ENCODE data around the gene DLX6. TPM values are rescaled to one million over a fixed set of nuclear protein-coding genes. Genes with fewer than 3 reads are reported as not detected.

DLX6 gene
- total RNA-seq, 2 donors from 2014 or later = not detected

DNA sequence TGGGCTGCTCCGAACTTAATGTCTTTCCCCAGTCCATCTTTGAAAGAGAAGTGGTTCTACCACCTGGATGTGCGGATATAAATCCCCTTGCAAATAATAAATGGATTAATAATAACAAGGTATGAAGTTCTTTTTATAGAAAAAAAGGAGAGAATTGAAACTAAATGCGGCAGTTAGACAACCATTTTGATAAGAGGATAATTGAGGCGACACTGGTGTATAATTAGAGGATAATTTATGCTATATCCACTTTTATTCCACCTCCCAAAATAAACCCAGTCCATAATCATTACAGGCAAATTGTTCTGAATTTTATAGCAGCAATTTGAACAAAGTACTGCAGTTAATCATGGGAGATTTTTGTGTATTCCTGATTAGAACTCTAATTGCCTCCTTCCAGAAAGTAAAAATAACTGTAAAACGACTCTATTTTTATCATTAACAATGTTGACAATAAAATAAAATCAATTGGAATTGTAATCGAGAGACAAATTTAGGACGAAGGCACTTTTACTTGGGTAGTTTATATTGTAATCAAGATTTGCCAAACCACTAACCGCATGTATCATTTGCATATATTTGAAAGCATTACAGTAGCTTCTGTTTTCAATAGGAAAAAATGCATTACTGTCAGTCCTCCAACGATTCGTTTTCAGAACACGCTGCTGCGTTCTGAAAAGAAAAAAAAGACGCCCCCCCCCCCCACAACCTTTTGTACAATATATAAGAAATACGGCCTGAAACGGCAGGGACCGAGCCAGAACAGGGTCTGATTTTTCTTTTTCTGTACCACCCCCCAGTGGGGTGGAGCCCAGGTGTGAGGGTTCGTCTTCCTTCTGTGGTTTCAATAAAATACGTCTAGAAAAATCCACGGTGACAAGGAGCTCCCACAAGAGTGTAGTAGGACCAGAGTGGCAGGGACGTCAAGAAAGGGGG is 838 bp upstream of the DLX6 start:
- Histone ChIP-seq H3K4me1 (peaks cover 5% of the 10 kb centered on the region), H3K27me3 (peaks cover 94% of the 10 kb centered on the region), H3K9ac (ENCODE audit: low read depth in 2 of 2, low read length in 2 of 2) (no peak overlapping the region), H3K36me3 (no peaks in the 10 kb centered on the region), H3K9me3 (no peaks in the 10 kb centered on the region), H3K27ac (no peak overlapping the region), H3K4me3 (peak overlapping the region; percentile 32)
- intact Hi-C loops (cut with DNase I) = no loop called here
- no peak for DNase-seq
- TF ChIP-seq, protein P1, sequence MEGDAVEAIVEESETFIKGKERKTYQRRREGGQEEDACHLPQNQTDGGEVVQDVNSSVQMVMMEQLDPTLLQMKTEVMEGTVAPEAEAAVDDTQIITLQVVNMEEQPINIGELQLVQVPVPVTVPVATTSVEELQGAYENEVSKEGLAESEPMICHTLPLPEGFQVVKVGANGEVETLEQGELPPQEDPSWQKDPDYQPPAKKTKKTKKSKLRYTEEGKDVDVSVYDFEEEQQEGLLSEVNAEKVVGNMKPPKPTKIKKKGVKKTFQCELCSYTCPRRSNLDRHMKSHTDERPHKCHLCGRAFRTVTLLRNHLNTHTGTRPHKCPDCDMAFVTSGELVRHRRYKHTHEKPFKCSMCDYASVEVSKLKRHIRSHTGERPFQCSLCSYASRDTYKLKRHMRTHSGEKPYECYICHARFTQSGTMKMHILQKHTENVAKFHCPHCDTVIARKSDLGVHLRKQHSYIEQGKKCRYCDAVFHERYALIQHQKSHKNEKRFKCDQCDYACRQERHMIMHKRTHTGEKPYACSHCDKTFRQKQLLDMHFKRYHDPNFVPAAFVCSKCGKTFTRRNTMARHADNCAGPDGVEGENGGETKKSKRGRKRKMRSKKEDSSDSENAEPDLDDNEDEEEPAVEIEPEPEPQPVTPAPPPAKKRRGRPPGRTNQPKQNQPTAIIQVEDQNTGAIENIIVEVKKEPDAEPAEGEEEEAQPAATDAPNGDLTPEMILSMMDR (IDR thresholded peaks at IDR 0.05) = no peak

DNA sequence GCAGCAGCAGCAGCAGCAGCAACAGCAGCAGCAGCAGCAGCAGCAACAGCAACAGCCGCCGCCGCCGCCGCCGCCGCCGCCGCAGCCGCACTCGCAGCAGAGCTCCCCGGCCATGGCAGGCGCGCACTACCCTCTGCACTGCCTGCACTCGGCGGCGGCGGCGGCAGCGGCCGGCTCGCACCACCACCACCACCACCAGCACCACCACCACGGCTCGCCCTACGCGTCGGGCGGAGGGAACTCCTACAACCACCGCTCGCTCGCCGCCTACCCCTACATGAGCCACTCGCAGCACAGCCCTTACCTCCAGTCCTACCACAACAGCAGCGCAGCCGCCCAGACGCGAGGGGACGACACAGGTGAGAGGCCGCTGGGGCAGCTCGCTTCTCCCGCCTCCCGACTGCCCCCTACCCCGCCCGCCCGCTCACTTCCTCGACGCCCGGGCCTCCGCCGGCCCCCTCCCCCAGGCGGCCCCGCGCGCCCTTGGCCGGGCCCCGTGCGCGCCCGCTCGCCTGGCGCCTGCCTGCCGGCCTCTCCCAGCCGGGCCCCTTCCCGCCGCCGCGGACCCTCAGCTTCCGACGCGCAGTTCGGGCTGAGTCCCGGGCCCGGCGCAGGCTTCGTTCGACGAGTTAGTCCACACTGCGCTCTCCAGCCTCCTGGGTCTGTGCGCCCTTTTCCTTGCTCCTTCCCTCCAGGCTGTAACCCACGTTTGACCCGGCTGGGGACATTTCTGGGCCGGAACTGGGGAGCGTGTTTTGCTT is 882 bp downstream of the DLX6 start:
- peaks cover 5% of the 10 kb centered on the region for H3K4me1 ChIP-seq
- H3K9ac ChIP-seq (ENCODE audit: low read depth in 2 of 2, low read length in 2 of 2) = no peak overlapping the region
- DNase-seq = no peak
- peaks cover 94% of the 10 kb centered on the region for H3K27me3 ChIP-seq
- H3K36me3 ChIP-seq = no peaks in the 10 kb centered on the region
- no peaks in the 10 kb centered on the region for H3K9me3 ChIP-seq
- TF ChIP-seq, protein P1 (IDR thresholded peaks at IDR 0.05) = no peak
- no peak overlapping the region for H3K27ac ChIP-seq
- peak overlapping the region; percentile 32 for H3K4me3 ChIP-seq
- intact Hi-C loops (cut with DNase I) = no loop called here

DNA sequence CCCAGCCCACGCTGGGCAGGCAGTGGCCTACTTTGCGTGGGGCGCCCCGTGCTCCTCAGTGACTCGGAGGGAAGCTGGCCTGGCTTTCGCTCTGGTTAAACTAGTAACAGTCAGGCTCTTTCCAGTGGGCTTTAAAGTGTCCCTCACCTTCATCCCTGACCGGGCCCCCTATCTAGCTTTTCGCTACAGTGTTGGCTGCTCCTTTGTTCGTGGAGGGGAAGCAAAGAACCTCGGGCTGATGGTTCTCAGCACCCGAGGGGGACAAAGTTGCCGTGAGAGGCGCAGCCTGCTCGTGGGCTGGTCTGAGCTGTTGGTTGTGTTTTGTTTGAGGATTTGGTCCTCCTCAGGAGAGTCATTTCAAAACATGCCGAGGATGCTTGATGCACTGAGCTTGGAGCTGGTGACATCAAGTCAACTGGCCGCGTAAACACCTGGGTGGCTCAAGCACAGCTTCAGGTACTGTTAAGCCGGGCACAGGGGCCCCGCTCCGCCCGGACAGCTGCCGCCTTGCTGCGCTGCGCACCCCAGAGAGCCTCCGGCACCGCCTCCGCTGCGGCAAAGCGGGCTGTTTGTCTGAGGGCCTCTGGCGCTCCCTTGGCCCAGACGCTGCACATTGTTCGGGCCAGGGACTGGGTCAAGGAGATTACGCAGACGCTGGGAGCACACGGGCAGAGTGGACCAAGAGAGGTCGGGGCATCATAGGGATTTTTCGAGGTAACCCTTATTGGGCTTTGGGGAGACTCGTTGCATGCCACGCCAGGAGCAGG is 1.6 kb downstream of the DLX6 start:
- no peaks in the 10 kb centered on the region for H3K9me3 ChIP-seq
- intact Hi-C loops (cut with DNase I) = no loop called here
- H3K36me3 ChIP-seq = no peaks in the 10 kb centered on the region
- H3K27me3 ChIP-seq = peaks cover 96% of the 10 kb centered on the region
- H3K27ac ChIP-seq = no peak overlapping the region
- no peak for DNase-seq
- no peak overlapping the region for H3K9ac ChIP-seq (ENCODE audit: low read depth in 2 of 2, low read length in 2 of 2)
- H3K4me1 ChIP-seq = peaks cover 5% of the 10 kb centered on the region
- H3K4me3 ChIP-seq = no peak overlapping the region
- TF ChIP-seq, protein P1 (IDR thresholded peaks at IDR 0.05) = no peak

DNA sequence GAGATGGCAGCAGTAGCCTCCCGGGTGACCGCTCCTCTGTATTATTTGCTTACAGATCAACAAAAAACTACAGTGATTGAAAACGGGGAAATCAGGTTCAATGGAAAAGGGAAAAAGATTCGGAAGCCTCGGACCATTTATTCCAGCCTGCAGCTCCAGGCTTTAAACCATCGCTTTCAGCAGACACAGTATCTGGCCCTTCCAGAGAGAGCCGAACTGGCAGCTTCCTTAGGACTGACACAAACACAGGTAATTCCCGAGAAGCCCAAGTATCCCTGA is 2.2 kb downstream of the DLX6 start:
- no peaks in the 10 kb centered on the region for H3K9me3 ChIP-seq
- H3K27ac ChIP-seq = no peak overlapping the region
- peaks cover 96% of the 10 kb centered on the region for H3K27me3 ChIP-seq
- peaks cover 5% of the 10 kb centered on the region for H3K4me1 ChIP-seq
- no peak for DNase-seq
- no peak overlapping the region for H3K4me3 ChIP-seq
- H3K36me3 ChIP-seq = no peaks in the 10 kb centered on the region
- TF ChIP-seq, protein P1 (IDR thresholded peaks at IDR 0.05) = no peak
- intact Hi-C loops (cut with DNase I) = no loop called here
- no peak overlapping the region for H3K9ac ChIP-seq (ENCODE audit: low read depth in 2 of 2, low read length in 2 of 2)

DNA sequence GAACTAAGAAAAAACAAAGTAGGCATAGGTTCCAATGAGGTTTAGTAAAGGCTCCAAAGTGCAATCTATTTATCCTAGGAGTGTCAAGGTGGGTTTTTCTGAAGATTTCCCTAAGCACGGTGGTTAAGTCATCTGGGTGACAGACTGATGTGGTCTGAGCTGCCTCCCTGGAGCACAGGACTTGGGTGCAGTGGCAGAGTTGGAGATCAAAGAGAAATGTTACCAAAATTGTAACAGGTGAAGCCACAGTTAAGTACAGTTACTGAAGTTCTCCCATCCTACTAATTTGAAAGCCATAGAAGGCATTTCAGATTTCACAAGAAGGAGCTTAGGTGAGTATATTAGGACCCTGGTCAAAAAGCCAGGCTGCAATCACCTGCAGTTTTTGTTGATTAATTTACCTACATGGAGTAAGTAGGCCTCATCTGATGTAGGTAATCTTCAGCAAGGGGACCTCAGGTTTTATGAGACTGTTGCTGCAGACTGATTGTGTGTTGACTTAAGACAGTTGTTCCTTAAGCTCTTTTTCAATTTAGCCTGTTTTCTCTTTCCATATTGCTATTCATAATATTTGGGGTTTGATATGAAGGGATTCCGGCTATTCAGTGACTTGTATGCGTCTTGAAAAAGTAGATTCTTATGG is 3.0 kb downstream of the DLX6 start:
- Histone ChIP-seq H3K4me1 (peaks cover 5% of the 10 kb centered on the region), H3K9ac (ENCODE audit: low read depth in 2 of 2, low read length in 2 of 2) (no peak overlapping the region), H3K36me3 (no peaks in the 10 kb centered on the region), H3K27me3 (peaks cover 96% of the 10 kb centered on the region), H3K27ac (no peak overlapping the region), H3K4me3 (no peak overlapping the region), H3K9me3 (no peaks in the 10 kb centered on the region)
- intact Hi-C loops (cut with DNase I) = no loop called here
- DNase-seq = no peak
- TF ChIP-seq, protein P1 (IDR thresholded peaks at IDR 0.05) = no peak

Data from colonic mucosa (tissue), 4 donors.